H1 (cell line): Measurements from ENCODE around the gene PPP6C. TPM values are rescaled to one million over a fixed set of nuclear protein-coding genes. Genes with fewer than 3 reads are reported as not detected.

ENCODE experiments used
- CTCF ChIA-PET: fragments of 300-600 bp; sonication (Branson Sonifier 250); formaldehyde crosslinking; loops from one replicate; lab custom pipeline; 2021; ENCODE audit not compliant: partially characterized antibody; lab: Charles Lee
- POLR2A ChIA-PET: fragments of 300-600 bp; sonication (Branson Sonifier 250); formaldehyde crosslinking; loops from one replicate; lab custom pipeline; 2021; ENCODE audit warnings: inconsistent platforms; ENCODE audit not compliant: partially characterized antibody; lab: Charles Lee
- DNase-seq, 2 experiments: peaks; one replicate each; pipeline versions ENCODE4 v3.0.0 to v3.0.0-alpha.2; 2010 to 2022; ENCODE audit warnings: low spot score in 2 of 2, low read depth in 1 of 2, mixed read lengths in 1 of 2
- FAIRE-seq: peaks from 2 replicates; lab custom pipeline; 2011; peaks lifted over from hg19 to GRCh38; lab: Jason Lieb, UNC
- H2AFZ ChIP-seq: 2 replicates; pipeline ENCODE4 v1.8.1; 2012; ENCODE audit warnings: low read length, inconsistent platforms
- H2AK5ac ChIP-seq: 2 replicates; pipeline ENCODE4 v1.6.1; 2013; ENCODE audit warnings: low read depth, low read length
- H2BK120ac ChIP-seq: replicated peaks from 2 replicates; pipeline ENCODE3; 2013; ENCODE audit warnings: low read depth, low read length, inconsistent platforms
- H2BK12ac ChIP-seq: 2 replicates; pipeline ENCODE4 v1.6.1; 2013; ENCODE audit warnings: low read depth, low read length
- H2BK15ac ChIP-seq: 2 replicates; pipeline ENCODE4 v1.6.1; 2013; ENCODE audit warnings: low read length
- H2BK20ac ChIP-seq: 2 replicates; pipeline ENCODE4 v1.6.1; 2013; ENCODE audit warnings: low read length
- H2BK5ac ChIP-seq: 2 replicates; pipeline ENCODE4 v1.6.1; 2013; ENCODE audit warnings: low read depth, low read length
- H3K14ac ChIP-seq: 2 replicates; pipeline ENCODE4 v1.6.1; 2013; ENCODE audit warnings: inconsistent platforms; ENCODE audit not compliant: insufficient read length
- H3K18ac ChIP-seq: 2 replicates; pipeline ENCODE4 v1.6.1; 2013; ENCODE audit warnings: low read length; ENCODE audit errors: extremely low read depth
- H3K23ac ChIP-seq: 2 replicates; pipeline ENCODE4 v1.6.1; 2013; ENCODE audit warnings: inconsistent platforms; ENCODE audit not compliant: insufficient read length
- H3K23me2 ChIP-seq: 2 replicates; pipeline ENCODE4 v1.6.1; 2013; ENCODE audit warnings: low read depth, low read length
- H3K27ac ChIP-seq: 2 replicates; pipeline ENCODE4 v1.6.1; 2011; ENCODE audit warnings: low read depth, low read length, inconsistent platforms
- H3K27me3 ChIP-seq, 4 experiments: replicated peaks in 1 of 4; 1 replicate in 1 of 4; 2 replicates in 3 of 4; pipeline versions ENCODE4 v1.6.1 to v1.8.1; 2011 to 2013; ENCODE audit warnings: low read length in 3 of 4, mild to moderate bottlenecking in 3 of 4, inconsistent platforms in 2 of 4, mixed read lengths in 2 of 4, moderate library complexity in 1 of 4; ENCODE audit not compliant: control insufficient read depth in 3 of 4, insufficient read depth in 3 of 4; ENCODE audit errors: extremely low read depth in 1 of 4
- H3K36me3 ChIP-seq, 4 experiments: 2 replicates each; pipeline versions ENCODE4 v1.6.1 to v1.8.1; 2011 to 2013; ENCODE audit warnings: mild to moderate bottlenecking in 4 of 4, low read length in 3 of 4, moderate library complexity in 2 of 4, control low read depth in 1 of 4, inconsistent platforms in 1 of 4; ENCODE audit not compliant: insufficient read depth in 4 of 4, control insufficient read depth in 2 of 4
- H3K4ac ChIP-seq: replicated peaks from 2 replicates; pipeline ENCODE3; 2013; ENCODE audit warnings: low read length, low read depth, mixed read lengths, inconsistent platforms; ENCODE audit not compliant: insufficient read length
- H3K4me1 ChIP-seq, 4 experiments: replicated peaks in 1 of 4; 1 replicate in 1 of 4; 2 replicates in 3 of 4; pipeline versions ENCODE4 v1.6.1 to v1.8.1; 2011 to 2013; ENCODE audit warnings: low read length in 3 of 4, inconsistent platforms in 2 of 4, mixed read lengths in 1 of 4; ENCODE audit not compliant: insufficient read depth in 4 of 4, control insufficient read depth in 3 of 4
- H3K4me2 ChIP-seq, 2 experiments: 2 replicates each; pipeline versions ENCODE4 v1.6.1 to v1.8.1; 2011 to 2013; ENCODE audit warnings: low read depth in 2 of 2, low read length in 2 of 2, control low read depth in 1 of 2, inconsistent platforms in 1 of 2, mild to moderate bottlenecking in 1 of 2; ENCODE audit not compliant: insufficient read depth in 1 of 2
- H3K4me3 ChIP-seq, 4 experiments: fragments of 200-600, 300-600 bp in 1 of 4; sonication (generic), shearing (Covaris generic), sonication (Bioruptor Twin) in 1 of 4; 2 replicates each; pipeline versions ENCODE4 v1.5.1 to v1.8.1; 2011 to 2016; ENCODE audit warnings: low read length in 4 of 4, low read depth in 3 of 4, control low read depth in 2 of 4, inconsistent platforms in 2 of 4, mild to moderate bottlenecking in 2 of 4, mixed read lengths in 1 of 4, moderate library complexity in 1 of 4; ENCODE audit not compliant: insufficient read depth in 2 of 4; ENCODE audit errors: extremely low read depth in 1 of 4
- H3K56ac ChIP-seq: replicated peaks from 2 replicates; pipeline ENCODE3; 2013; ENCODE audit warnings: low read depth, mild to moderate bottlenecking, mixed read lengths, low read length, inconsistent platforms; ENCODE audit not compliant: insufficient read length
- H3K79me1 ChIP-seq: 2 replicates; pipeline ENCODE4 v1.6.1; 2013; ENCODE audit warnings: low read depth, low read length, control low read depth
- H3K79me2 ChIP-seq, 2 experiments: 2 replicates each; pipeline versions ENCODE4 v1.6.1 to v1.8.1; 2012 to 2013; ENCODE audit warnings: low read length in 2 of 2, mild to moderate bottlenecking in 2 of 2, inconsistent platforms in 1 of 2; ENCODE audit not compliant: insufficient read depth in 2 of 2, control insufficient read depth in 1 of 2
- H3K9ac ChIP-seq, 4 experiments: replicated peaks in 1 of 4; 1 replicate in 1 of 4; 2 replicates in 3 of 4; pipeline versions ENCODE4 v1.6.1 to v1.8.1; 2011 to 2013; ENCODE audit warnings: low read depth in 3 of 4, low read length in 3 of 4, control low read depth in 2 of 4, mild to moderate bottlenecking in 2 of 4, moderate library complexity in 2 of 4, inconsistent platforms in 1 of 4; ENCODE audit errors: extremely low read depth in 1 of 4
- H3K9me3 ChIP-seq, 2 experiments: 2 replicates each; pipeline versions ENCODE4 v1.6.1 to v1.8.1; 2012 to 2013; ENCODE audit warnings: mild to moderate bottlenecking in 2 of 2, moderate library complexity in 2 of 2, control low read depth in 1 of 2, inconsistent platforms in 1 of 2, low read depth in 1 of 2, low read length in 1 of 2, mixed read lengths in 1 of 2; ENCODE audit not compliant: insufficient read depth in 2 of 2
- H4K20me1 ChIP-seq, 2 experiments: replicated peaks in 1 of 2; 2 replicates each; pipeline versions ENCODE3 to v1.8.1; 2011 to 2013; ENCODE audit warnings: inconsistent platforms in 2 of 2, low read length in 2 of 2, mild to moderate bottlenecking in 1 of 2; ENCODE audit not compliant: insufficient read depth in 2 of 2, control insufficient read depth in 1 of 2
- H4K5ac ChIP-seq: 2 replicates; pipeline ENCODE4 v1.6.1; 2013; ENCODE audit warnings: low read length, low read depth, mixed read lengths, inconsistent platforms; ENCODE audit not compliant: insufficient read length
- H4K8ac ChIP-seq: 2 replicates; pipeline ENCODE4 v1.8.0; 2013; ENCODE audit warnings: mild to moderate bottlenecking, moderate library complexity, low read length, inconsistent platforms; ENCODE audit not compliant: insufficient read depth; ENCODE audit errors: extremely low read depth
- H4K91ac ChIP-seq: replicated peaks from 2 replicates; pipeline ENCODE3; 2013; ENCODE audit warnings: low read length, mixed read lengths, inconsistent platforms; ENCODE audit not compliant: insufficient read length
- BACH1 ChIP-seq: IDR thresholded peaks from 2 replicates; pipeline ENCODE4 v1.6.1; 2012; ENCODE audit warnings: low read length, improper control_type of control experiment
- CEBPB ChIP-seq: IDR thresholded peaks from 2 replicates; pipeline ENCODE4 v1.6.1; 2012; ENCODE audit warnings: low read depth, low read length
- CTBP2 ChIP-seq: IDR thresholded peaks from 2 replicates; pipeline ENCODE4 v1.7.0; 2011; ENCODE audit warnings: borderline replicate concordance, mild to moderate bottlenecking, moderate library complexity, mixed read lengths, low read length; ENCODE audit not compliant: insufficient read depth, insufficient read length
- CTCF ChIP-seq, 3 experiments: IDR thresholded peaks; 1 replicate in 2 of 3; 2 replicates in 1 of 3; pipeline versions ENCODE4 v1.5.1 to v1.6.1; 2011; ENCODE audit warnings: low read length in 3 of 3, mild to moderate bottlenecking in 3 of 3, inconsistent platforms in 2 of 3, low read depth in 1 of 3, moderate library complexity in 1 of 3; ENCODE audit not compliant: insufficient read depth in 1 of 3; ENCODE audit errors: control extremely low read depth in 1 of 3
- GTF2F1 ChIP-seq: IDR thresholded peaks from 2 replicates; pipeline ENCODE4 v1.6.1; 2012; ENCODE audit warnings: low read depth, low read length, improper control_type of control experiment, borderline replicate concordance
- HDAC6 ChIP-seq: IDR thresholded peaks from one replicate; pipeline ENCODE4 v1.7.1; 2012; ENCODE audit warnings: low read depth, mild to moderate bottlenecking, inconsistent platforms, low read length, moderate library complexity
- JUN ChIP-seq: IDR thresholded peaks from 2 replicates; pipeline ENCODE4 v1.6.1; 2011; ENCODE audit warnings: low read depth, mild to moderate bottlenecking, improper control_type of control experiment, low read length
- POLR2AphosphoS5 ChIP-seq: IDR thresholded peaks from 2 replicates; pipeline ENCODE4 v1.6.1; 2011; ENCODE audit warnings: low read depth, low read length
- RNF2 ChIP-seq: fragments of 200-900, 300-1000 bp; sonication (generic); IDR thresholded peaks from 2 replicates; pipeline ENCODE4 v1.7.1; 2016; ENCODE audit warnings: borderline replicate concordance, low read depth, mild to moderate bottlenecking, antibody characterized with exemption, low read length; ENCODE audit not compliant: poor library complexity, severe bottlenecking; ENCODE audit errors: missing control alignments
- SRF ChIP-seq: IDR thresholded peaks from 2 replicates; pipeline ENCODE4 v1.6.1; 2011; ENCODE audit warnings: mild to moderate bottlenecking, low read depth, low read length, moderate library complexity
- YY1 ChIP-seq: IDR thresholded peaks from 2 replicates; pipeline ENCODE4 v1.6.1; 2011; ENCODE audit warnings: low read depth, mild to moderate bottlenecking, low read length
- WGBS, 2 experiments: shearing (Covaris generic) in 1 of 2; methylation state at CpG; one replicate each; pipeline versions ENCODE4 v1.1.6 to v1.1.7; 2013 to 2015; ENCODE audit warnings: low lambda C conversion rate in 2 of 2, mixed read lengths in 2 of 2, inconsistent platforms in 1 of 2, low coverage in 1 of 2, missing lambda C conversion rate in 1 of 2; ENCODE audit not compliant: insufficient replicate concordance in 2 of 2, insufficient coverage in 1 of 2, insufficient read length in 1 of 2; ENCODE audit errors: extremely low coverage in 1 of 2, missing lambda C conversion rate in 1 of 2; 5-methylcytosine and 5-hydroxymethylcytosine counted together
- polyA plus RNA-seq, 7 experiments: library from polyadenylated mRNA; depleted of rRNA in 3 of 7; stranded (reverse) in 5 of 7; unstranded in 2 of 7; fragments of >200 nt in 5 of 7; fragments of 200-250 nt in 2 of 7; gene quantifications; 1 replicate in 5 of 7; 2 replicates in 1 of 7; 4 replicates in 1 of 7; pipeline versions ENCODE4 v1.2.1 to v1.2.3, GENCODE V29; 2011 to 2013; ENCODE audit warnings: missing spikeins in 2 of 7, mixed read lengths in 2 of 7
- total RNA-seq: library from RNA; stranded (reverse); fragmentation: NEBNext Ultra II Directional; extraction: Animal tissue kit (Norgen Biotek cat#: 25700); gene quantifications from 2 replicates; pipeline ENCODE4 v1.2.1, GENCODE V29; 2021

PPP6C gene
- total and polyA plus RNA-seq, 2 of the 8 experiments (the other 6 are each of a cell fraction or from before 2014, with no cell fraction given), result 22.8 to 52.3 TPM

- Histone ChIP-seq H3K4me2 (no peak overlapping the region), H2AK5ac (no peak overlapping the region), H3K4ac (no peak overlapping the region), H3K9ac (no peak overlapping the region), H3K79me2 (peaks cover 0 to 40% of the 10 kb centered on the region in 2 experiments; a peak in 2 of 4 replicates), H2BK12ac (no peak overlapping the region), H3K56ac (no peak overlapping the region), H2BK120ac (no peak overlapping the region), H2AFZ (no peak overlapping the region), H3K9me3 (no peaks in the 10 kb centered on the region), H3K27me3 (peaks cover 0 to 1% (median 0%) of the 10 kb centered on the region in 4 experiments; a peak in 1 of 7 replicates), H3K36me3 (no peaks in the 10 kb centered on the region), H3K23ac (no peak overlapping the region), H3K14ac (no peak overlapping the region), H2BK20ac (no peak overlapping the region), H3K23me2 (no peaks in the 10 kb centered on the region), H4K91ac (no peak overlapping the region), H2BK15ac (no peak overlapping the region), H4K5ac (no peak overlapping the region), H3K18ac (no peak overlapping the region), H3K27ac (no peak overlapping the region), H3K4me1 (no peaks in the 10 kb centered on the region), H3K79me1 (peaks cover 9% of the 10 kb centered on the region; the same call in 1 of the 2 replicates), H3K4me3 (no peak overlapping the region), H2BK5ac (peak overlapping the region; percentile 44; the same call in 1 of the 2 replicates), H4K20me1 (no peaks in the 10 kb centered on the region), H4K8ac (no peak overlapping the region)
- DNase-seq (peak in 1 of 2 experiments; percentile 30), FAIRE-seq (no peak)
- CTCF ChIA-PET, result interaction anchor here (0.6 to 2.3 kb wide), 5 partner anchors 12 to 83 kb away, joined by 3 to 7 read pairs (median 3); partner anchors contain the start of gene SCAI
- WGBS, 2 experiments, result 86% methylated on average over 6 of the region's 7 CpGs; no CpG with 5 or more reads in 1 of the 2 experiments
- POLR2A ChIA-PET, result interaction anchor here (1.1 kb wide), 1 partner anchor 17 kb away, joined by 3 read pairs; no protein-coding TSS in a partner anchor
- TF ChIP-seq YY1 (no peak), JUN (no peak), POLR2AphosphoS5 (no peak), CEBPB (no peak), HDAC6 (no peak), CTCF (IDR thresholded peaks at IDR 0.05; ENCODE audit: control extremely low read depth in 1 of 3, insufficient read depth in 1 of 3, low read depth in 1 of 3, low read length in 3 of 3) (no peak), BACH1 (no peak), SRF (no peak), CTBP2 (no peak), RNF2 (no peak), GTF2F1 (no peak)
Observed at GRCh38 chr9:125125523-125125922, 64.1 kb downstream of the PPP6C start.
